Stimulated activated CD8-positive, alpha-beta memory T cell treated with anti-CD3 and anti-CD28 coated beads, Interleukin-7, amount 100 ng/mL, for 4 hours (primary cell): Measurements from ENCODE around the gene DAP.
"Not testable (repeated sequence)": the region's sequence is repeated elsewhere in the genome, so short reads cannot be mapped to it uniquely, and the experiment has no call there.

Source experiments
- DNase-seq, 2 donors: peaks; one replicate each; pipeline ENCODE4 v3.0.0-alpha.2; 2020; ENCODE audit warnings: low read depth in 2 of 2

The DAP gene, protein sequence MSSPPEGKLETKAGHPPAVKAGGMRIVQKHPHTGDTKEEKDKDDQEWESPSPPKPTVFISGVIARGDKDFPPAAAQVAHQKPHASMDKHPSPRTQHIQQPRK

DNA sequence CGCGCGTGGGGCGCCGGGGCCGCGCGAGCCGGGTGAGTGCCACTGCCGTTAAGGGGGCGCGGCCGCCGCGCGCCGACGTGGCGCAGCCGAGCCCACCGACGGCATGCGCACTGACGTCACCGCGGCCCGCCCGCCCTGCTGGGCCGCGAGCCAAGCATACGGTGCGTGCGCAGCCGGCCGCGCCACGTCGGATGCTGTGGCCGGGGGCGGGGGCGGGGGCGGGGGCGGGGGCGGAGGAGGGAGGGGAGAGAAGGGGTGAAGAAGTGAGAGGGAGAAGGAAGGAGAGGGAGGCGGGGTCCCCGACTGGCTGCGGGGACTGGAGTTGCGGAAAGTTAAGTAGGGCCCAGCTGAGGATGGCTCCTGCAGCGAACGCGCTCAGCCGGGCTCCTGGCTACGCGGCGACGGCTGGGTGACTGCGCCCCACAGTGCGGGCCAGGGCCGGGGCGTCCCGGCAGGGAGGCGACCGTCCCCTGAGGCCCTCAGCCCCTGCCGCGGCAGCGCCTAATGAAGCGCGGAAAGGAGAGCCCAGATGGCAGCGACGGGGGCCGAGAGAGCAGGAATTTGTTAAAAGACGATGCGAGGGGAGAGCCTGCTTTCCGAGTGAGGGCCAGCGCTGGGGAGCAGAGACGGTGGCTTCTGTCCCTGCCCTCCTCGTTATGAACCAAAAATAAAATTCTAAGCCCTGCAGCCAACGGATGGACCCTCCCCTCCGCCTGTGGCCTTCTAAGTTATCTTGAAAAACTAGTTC, at the start of gene DAP:
Gene DAP, minus strand, starts transcription at position 50 of the 748 bp plus-strand sequence. CDS start 166 bp downstream, outside the sequence.
- peak; percentile 64 to 90 for DNase-seq

DNA sequence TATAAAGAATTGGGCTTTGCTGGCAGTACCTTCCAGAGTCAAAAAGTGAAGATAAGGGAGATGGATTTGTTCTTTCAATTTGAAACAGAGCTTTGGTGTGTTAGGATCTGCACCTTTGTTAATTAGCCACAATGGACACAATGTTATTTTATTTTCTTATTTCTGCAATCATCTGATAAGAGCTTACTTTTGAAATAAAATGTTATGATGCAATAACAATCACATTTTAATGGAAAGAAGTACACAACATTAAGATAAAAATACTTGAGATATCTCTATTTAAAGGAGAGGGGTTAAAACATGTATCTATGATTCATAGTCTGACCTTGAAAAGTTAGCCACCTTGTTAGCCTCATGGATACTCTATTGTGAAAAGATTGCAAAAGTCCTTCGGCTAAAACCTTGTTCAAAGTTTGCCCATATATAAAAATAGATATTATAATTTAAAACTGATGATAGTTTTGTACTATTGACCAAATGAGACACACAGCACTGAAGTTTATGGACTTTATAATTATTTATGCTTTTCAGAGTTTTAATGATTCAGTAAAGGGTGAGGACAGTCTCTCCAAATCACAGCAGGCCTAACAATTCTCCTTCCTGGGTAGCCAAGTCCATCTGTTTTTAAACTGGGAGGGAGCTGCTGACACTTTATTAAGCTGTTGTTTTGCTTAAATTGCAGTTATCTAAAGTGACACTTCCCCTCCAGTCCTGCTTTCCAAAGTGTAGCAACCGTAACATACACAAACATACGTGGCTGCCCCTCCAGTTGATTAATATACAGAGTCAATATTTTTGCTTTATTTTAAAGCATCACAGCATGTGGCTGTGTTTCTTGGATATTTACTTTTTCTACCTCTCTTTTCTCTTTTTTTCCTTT, 47.6 kb upstream of the DAP start:
- no peak for DNase-seq

DNA sequence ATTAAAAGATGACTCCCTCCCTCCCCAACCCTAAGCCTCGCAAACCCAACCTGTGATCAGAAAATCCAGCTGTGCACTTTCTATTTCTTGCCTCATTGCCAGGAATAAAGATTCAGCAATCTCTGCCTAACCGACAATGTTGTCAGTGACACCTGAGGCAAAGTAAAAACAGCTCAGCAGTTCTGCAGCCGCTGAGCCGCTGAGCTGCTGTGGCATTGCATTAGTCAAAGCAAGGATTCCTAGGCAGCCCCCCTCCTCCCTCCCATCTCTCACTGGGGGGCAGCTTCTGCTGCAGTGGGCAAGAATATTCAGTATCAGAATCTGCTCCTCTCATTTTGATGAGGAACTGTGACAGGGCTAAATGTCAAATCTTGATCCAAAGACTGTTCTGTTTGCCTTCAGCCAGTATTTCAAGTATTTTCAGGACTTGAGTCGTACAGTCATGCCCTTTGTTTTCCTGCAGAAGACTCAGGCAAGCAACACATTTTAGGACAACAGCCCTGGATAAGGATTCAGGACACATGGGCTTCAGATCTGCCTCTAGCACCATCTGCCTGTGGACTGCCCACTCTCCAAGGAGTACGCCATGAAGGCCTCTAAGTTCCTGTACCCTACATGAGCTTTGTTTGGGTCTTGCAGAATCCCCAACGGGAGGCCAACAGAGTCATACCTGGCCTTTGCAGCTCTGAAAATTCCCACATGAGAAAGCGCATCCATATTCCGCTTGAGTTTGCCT, 41.1 kb upstream of the DAP start:
- no peak for DNase-seq

DNA sequence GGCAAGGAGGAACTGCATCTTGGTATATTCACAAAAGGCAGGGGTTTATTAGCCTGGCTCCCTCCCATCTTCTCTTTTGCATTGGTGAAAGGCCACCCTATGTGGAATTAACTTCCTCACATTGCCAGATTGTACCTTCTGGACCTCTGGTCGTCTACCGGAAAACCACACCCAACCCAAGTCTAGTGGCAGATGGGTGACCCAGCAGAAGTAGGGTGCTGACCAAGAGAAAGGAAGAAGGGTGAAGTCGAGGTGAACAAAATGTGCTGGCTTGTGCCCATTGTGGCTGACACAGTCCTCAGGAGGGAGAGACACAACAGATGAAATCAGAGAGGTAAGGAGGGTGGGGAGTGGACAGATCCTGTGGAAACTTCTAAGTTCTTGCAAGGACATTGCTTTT, 39.8 kb upstream of the DAP start:
- no peak for DNase-seq

DNA sequence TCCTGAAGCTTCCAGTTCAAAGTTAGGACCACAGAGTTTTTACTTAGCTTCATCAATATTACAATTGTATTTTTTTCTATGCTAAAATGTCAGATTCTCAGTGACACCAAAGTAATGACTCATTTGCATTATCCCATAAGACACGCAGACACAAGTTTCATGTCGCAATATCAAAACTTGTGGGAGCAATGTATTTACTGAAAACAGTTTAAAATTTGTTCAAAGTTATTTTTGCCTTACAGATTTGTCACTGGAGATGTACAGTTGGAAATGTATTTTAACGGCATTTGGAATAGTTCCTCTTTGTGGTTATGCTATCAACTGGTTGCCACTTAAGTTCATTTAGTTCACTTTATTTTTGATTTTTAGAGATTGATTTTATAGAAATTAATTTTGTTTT, 36.2 kb upstream of the DAP start:
- DNase-seq = no peak

DNA sequence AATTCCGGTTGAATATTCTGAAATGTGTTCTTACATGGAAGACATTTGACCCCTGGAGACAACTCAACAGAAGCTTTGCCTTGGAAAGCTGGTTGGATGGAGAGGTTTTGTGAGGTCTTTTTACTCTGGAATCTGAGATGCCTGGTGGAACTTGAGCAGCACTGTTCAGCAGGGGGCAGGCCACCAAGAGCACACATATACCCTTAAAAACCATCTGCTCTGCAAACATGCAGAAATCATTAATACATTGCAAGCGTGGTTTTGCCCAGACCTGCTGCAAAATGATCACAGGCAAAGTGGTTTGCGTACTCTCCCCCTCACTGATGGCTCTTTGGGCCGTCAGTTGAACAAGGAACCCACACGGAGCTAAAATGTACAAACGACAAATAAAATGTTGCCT, 32.8 kb upstream of the DAP start:
- no peak for DNase-seq

DNA sequence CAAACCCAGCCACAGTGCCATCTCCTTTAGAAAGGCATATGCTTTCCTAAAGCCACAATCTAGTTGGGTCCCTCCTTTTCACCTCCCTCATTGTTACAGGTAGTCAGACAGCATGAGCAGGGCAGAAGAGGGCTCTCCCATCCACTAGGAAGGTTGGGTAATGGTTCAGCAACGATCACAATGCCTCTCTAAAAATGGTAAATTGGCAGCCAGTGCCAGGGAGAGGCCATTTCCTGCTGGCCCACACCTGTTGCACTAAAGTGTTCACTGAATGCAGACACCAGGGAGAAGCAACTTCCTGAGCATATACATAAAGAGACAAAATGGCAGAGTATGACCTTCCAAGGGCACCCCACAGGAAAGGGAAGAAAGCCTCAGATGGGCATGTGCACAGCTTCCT, 31.3 kb upstream of the DAP start:
- no peak for DNase-seq

DNA sequence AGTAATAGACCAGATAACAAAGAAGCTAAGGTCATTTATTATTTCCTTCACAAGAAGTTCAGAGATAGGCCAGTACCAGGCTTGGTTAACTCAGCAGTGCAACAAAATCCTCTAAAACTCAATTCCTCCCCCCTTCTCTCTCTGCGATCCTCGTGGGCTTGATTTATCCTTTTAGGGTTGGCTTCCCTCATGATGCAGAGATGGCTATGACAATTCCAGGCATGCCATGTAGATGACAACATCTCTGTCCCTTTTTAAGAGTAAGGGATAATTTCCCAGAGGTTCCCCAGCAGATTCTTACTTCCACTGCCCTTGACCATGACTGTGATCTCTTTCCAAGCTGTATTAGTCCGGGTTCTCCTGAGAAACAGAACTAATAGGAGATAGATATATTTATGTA, 28.7 kb upstream of the DAP start:
- no peak for DNase-seq

DNA sequence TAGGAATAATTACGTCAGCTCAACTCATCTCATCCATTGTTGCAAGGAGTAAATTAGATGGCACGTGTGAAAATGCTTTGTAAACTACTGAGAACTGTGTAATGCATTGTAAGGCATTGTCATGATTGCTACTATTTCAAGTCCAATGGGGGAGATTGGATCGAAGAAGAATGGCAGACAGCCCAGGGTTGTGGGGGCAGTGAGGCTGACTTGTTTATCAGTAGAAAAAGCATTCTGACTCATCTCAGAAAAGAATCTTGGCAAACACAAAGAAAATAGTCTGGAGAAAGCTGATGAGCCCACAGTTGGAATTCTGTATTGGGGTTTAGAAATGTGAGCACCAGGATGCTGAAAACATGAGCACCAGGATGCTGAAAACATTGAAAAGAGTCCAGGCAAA, 28.0 kb upstream of the DAP start:
- no peak for DNase-seq

DNA sequence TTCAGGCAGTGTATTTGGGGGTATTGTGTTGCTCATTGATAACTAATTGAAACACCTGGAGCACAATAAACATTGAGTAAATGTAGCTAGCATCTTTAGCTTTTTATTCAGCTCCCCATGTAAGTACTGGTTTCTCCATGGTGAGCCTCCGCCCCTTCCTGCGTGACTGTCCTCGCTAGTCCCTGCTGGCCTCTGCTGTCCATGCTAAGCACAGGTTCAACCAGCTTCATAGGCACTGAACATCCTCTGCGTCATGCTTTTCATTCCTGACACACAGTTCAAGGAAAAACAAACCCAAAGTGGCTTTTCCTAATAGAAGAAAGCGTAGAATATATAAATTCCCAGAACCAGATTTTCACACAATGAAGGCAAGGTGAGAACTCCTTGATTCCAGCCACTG, 27.3 kb upstream of the DAP start:
- DNase-seq = no peak

DNA sequence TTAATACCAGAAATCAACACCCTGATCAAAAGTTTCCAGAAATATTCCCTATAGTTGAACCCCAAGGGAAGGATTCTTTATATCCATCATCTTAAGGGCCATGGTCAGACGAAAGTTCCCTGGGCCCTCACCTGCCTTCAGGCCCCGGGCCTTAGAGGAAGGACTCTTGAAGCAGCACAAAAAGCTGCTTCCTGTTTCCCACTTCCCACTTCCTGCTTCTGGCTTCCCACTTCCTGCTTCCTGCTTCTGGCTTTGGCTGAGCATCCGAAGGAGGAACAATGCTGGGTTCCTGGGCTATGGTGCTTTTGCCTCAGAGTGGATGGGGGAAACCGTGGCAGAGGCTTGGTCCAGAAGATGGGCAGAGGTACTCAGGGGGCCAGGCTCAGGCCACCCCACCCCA, 25.8 kb upstream of the DAP start:
- DNase-seq = no peak

DNA sequence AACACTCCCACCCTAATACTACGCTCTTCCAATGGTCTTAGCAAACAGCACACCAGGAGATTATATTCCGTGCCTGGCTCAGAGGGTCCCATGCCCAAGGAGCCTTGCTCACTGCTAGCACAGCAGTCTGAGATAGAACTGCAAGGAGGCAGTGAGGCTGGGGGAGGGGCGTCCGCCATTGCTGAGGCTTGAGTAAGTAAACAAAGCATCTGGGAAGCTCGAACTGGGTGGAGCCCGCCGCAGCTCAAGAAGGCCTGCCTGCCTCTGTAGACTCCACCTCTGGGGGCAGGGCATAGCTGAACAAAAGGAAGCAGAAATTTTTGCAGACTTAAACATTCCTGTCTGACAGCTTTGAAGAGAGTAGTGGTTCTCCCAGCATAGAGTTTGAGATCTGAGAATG, 19.2 kb upstream of the DAP start:
- not testable (repeated sequence) for DNase-seq

DNA sequence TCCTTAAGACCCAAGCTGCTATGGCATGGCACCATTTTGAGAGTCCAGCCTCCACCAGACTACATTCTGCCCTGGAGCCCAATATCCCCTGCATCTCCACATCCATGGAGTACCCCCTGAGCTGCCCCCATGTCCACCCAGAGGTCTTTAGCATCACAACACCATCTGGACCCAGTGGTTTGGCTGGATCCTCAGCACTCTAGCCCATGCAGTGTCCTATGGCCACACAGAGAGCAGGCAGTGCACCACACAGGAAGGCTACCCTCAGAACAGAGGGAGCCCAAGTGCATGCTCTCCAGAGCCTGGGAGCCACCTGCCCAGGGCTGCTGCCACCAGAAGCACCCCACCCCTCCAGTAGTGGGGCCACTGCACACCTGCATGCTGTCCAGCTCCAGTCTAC, 18.6 kb upstream of the DAP start:
- DNase-seq = no peak

DNA sequence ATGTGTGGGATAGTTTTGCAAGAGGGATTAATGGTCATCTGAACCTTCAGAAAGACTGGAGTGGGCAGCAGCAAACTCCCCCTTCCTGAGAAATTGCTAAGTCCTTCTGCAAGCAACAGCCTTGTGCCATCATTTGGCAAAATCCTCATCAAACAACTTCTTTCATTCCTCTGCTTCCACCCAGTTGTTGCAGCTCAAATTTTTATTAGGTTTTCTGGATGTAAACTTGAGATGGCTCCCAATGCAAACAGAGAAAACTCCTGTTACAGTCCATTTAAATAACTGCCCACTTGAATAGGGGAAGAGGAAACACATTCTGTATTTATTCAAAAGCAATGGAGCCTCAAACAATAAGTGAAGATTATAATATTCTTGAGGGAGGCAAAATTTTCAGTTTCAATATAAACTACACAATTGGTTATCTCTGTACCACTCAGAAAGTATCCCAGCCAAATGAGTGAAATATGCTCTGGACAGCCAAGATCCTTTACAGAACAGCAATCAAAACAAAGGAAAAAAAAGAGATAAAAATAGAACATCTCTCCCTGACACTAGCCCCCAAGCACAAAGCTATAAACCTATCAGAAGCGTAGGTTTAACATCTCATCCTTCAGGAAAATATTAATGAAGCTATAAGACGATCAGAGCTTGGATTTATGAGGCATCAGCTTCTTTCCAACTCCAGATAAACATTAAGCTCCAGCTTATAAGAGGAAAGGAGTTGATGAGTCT, 17.3 kb upstream of the DAP start:
- DNase-seq = no peak

DNA sequence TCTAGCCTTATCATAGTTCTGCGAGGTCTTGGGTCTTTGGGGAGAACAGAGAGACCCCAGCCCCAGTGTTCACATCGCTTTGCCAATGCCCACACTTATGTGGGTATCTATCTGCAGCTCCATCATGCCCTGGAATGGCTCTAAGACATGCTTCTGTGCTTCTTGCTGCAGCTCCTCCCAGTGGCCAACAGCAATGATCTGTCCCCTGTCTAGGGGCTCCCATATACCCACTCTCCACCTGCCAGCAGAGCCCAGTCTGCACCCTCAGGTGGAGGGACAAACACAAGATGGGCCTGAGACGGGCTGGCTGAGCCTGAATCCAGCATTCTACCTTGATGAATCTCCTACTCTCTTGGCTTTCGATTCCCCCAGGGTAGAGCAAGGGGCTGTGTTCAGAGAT, 14.6 kb upstream of the DAP start:
- no peak for DNase-seq

DNA sequence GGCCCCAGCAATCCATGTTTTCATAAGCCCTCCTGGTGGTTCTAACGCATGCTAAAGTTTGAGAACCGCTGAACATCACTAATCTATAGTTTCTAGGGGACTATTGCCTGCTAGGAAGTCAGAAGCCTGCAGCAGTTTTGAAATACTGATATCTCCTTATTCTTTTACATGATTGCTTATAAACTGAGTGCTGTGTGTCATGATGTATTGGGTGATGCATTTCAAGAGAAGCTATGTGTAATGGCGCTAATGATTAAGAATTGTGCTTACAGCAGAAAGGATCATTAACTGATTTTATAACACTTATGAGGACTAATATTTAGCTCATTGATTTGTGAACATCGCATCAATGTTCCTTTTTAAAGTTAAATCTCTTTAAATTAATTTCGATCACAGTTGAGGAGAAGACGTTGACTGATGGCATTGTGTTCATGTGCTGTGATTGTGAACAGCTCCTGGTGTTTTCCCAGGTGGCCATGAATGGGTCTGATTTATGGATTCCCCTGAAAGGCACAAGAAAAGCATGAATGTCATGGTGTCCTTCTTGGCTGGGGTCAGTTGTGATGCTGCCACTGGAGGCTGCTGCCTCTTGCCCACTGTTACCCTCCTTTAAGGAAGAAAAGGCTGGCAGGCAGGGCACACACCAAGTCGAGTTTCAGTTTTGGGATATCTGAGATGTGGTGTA, 12.0 kb upstream of the DAP start:
- DNase-seq = no peak

DNA sequence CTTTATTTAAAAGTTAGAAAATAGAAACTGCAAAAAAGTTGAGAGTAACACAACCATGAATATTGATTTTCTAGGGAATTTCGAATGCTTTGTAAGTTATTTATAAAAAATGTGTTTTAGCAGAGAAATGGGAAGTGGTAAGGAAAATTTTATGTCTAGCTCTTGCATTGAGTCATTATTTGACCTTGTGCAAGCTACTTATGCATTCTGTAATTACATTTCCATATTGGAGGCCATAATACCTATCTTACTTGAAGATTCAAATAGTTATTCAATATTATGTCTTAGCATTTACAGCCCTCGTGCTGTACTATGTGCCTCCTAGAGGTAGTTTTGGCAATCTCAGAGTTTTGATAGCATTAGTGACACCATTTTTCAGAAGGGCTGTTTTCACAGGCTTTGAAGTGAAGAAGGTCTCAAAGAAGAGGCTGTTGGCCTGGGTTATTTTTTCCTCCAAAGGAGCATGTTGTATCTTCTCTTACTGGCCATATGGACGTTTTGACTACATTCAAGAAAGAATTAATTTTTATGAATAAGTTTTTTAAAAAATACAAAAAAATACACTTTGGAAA, 7.4 kb upstream of the DAP start:
- no peak for DNase-seq

DNA sequence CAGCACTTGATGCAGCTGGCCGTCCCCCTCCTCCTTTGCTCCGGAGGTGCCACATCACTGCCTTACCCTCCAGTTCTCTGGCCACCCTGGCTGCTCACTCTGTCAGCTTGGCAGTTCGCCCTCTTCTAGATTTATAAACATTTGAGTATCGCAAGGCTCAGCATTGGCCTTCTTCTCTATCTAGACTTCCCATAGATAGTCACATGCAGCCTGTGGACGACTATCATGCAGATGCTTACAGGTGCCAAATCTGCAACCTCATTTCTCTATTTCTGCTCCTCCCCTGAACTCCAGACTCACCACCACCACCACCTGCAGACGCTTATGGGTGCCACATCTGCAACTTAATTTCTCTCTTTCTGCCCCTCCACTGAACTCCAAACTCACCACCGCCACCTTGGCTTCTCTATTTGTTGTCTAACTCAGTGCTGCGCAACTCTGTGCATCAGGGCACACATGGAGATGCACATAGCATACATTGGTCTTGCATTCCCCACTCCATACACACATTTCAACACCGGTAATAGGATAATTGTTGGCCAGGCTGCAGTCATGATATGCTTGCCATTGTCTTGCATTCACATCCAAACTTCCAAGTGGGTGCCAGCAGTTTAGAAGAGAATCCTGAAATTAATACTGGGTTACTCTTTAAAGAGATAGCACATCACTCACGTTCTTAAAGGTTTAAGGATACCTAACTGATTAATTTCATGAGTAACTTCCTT, 1.9 kb upstream of the DAP start:
- no peak for DNase-seq

DNA sequence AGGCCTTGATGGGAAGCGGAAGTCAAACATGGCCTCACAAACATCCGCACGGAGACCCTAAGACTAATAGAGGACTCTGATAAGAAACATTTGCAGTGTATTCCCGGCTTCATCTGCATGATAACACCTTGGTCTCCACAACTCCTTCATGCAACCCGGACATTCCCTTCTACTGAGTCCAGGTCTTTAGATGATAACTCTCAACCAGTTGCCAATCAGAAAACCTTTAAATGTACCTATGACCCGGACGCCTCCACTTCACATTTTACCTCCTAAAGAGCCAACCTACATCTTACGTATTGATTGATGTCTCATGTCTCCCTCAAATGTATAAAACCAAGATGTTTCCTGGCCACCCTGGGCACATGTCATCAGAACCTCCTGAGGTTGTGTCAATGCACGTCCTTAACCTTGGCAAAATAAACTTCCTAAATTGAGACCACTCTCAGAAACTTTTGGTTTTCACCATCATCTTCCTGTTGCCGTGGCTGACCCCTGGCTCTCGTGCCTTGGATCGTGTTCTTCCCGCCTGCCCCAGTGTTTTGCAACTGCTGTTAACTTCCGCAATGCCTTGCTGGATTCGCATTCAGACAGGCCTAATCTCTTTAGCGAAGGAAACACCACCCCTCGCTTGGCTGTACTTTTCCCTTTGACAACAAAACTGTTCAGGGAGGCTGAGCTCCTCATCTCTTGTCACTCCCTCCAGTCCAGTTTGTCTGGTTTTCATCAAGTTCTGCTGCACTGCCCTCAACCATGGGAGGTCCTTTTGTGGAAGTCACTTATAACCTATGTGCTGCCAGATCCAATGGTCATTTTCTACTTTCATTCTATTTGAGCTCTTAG, 1.1 kb upstream of the DAP start:
- no peak for DNase-seq
